ENCODE measurements around the gene ASXL3.

The ASXL3 gene

GRCh38 chr18:33712719-33713118 lies 134.7 kb downstream of the ASXL3 start:
- TF ChIP-seq SUZ12 (IDR thresholded peaks at IDR 0.05; ENCODE audit: extremely low read depth, insufficient read depth, insufficient read length) (no peak), YY1 (IDR thresholded peaks at IDR 0.05; ENCODE audit: insufficient read depth, insufficient read length) (no peak), ZNF274 (IDR thresholded peaks at IDR 0.05; ENCODE audit: low read depth, low read length) (no peak)

DNA sequence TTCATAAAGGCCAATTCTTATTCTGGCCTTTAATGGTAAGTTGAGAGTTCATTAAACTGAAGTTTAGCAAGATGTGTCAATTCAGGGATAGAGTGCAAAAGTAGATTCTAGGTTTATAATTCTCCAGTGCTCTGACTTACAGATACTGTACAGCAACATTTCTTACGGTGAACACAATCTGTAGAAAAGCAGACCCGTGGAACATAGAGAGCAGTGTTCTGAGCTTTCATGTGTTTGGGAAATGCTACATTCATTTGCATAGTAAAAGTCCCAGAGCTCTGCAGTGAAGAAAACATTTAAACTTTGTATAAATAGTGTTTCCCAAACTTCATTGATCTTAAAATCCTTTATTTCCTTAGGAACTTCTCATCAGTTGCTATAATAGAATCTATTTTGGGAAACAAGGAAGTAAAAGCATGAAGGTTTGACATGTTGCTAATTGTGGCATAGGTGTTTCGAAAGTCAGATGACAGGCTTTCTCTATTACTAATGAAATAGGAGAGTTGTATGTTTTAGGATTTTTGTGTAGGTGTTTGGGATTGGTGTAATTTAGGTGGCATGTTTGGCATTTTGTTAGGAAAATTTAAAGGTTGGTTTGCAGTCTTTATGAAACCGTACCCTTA lies 138.2 kb downstream of the ASXL3 start:
- no peak overlapping the region for H3K4me3 ChIP-seq (ENCODE audit: insufficient read length, low read depth)
- H3K36me3 ChIP-seq (ENCODE audit: insufficient read depth, insufficient read length, low read length) = no peaks in the 10 kb centered on the region
- H3K9ac ChIP-seq (ENCODE audit: insufficient read length, low read depth) = no peak overlapping the region
- no peaks in the 10 kb centered on the region for H3K27me3 ChIP-seq (ENCODE audit: insufficient read depth, insufficient read length)
- H3K9me3 ChIP-seq (ENCODE audit: insufficient read depth, low read length) = no peaks in the 10 kb centered on the region
- DNase-seq (ENCODE audit: low read depth, low spot score) = no peak
- TF ChIP-seq SUZ12 (IDR thresholded peaks at IDR 0.05; ENCODE audit: extremely low read depth, insufficient read depth, insufficient read length) (no peak), YY1 (IDR thresholded peaks at IDR 0.05; ENCODE audit: insufficient read depth, insufficient read length) (no peak), ZNF274 (IDR thresholded peaks at IDR 0.05; ENCODE audit: low read depth, low read length) (no peak)
- H3K4me1 ChIP-seq (ENCODE audit: insufficient read depth, insufficient read length) = no peaks in the 10 kb centered on the region

More at GRCh38 chr18:33712719-33713118, 134.7 kb downstream of the ASXL3 start:
- Histone ChIP-seq H3K9ac (ENCODE audit: insufficient read length, low read depth) (no peak overlapping the region), H3K9me3 (ENCODE audit: insufficient read depth, low read length) (no peaks in the 10 kb centered on the region), H3K4me3 (ENCODE audit: insufficient read length, low read depth) (no peak overlapping the region), H3K4me1 (ENCODE audit: insufficient read depth, insufficient read length) (no peaks in the 10 kb centered on the region), H3K36me3 (ENCODE audit: insufficient read depth, insufficient read length, low read length) (no peaks in the 10 kb centered on the region), H3K27me3 (ENCODE audit: insufficient read depth, insufficient read length) (no peaks in the 10 kb centered on the region)
- no peak for DNase-seq (ENCODE audit: low read depth, low spot score)

DNA sequence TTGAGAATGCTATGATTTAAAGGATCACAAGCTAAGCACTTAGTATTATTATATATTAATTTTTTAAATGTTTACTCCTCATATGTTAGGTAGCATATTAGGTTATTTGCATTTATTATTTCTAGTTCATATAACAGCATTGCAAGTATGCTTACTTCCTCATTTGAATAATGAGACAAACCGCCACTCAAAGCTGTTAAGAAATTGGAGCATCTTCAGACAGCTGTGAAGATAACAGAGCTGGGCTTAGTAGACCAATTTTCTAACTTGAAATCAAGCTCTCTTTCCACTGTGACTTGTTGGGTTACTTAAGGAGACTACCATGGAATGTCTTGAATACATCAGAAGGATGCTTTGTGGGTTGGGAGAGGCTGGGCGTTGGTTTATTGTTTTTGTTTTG lies 139.3 kb downstream of the ASXL3 start:
- DNase-seq (ENCODE audit: low read depth, low spot score) = no peak
- no peaks in the 10 kb centered on the region for H3K4me1 ChIP-seq (ENCODE audit: insufficient read depth, insufficient read length)
- no peak overlapping the region for H3K9ac ChIP-seq (ENCODE audit: insufficient read length, low read depth)
- no peaks in the 10 kb centered on the region for H3K27me3 ChIP-seq (ENCODE audit: insufficient read depth, insufficient read length)
- no peaks in the 10 kb centered on the region for H3K36me3 ChIP-seq (ENCODE audit: insufficient read depth, insufficient read length, low read length)
- no peak for TF ChIP-seq ZNF274 (IDR thresholded peaks at IDR 0.05; ENCODE audit: low read depth, low read length)
- TF ChIP-seq YY1 (IDR thresholded peaks at IDR 0.05; ENCODE audit: insufficient read depth, insufficient read length) = no peak
- TF ChIP-seq SUZ12 (IDR thresholded peaks at IDR 0.05; ENCODE audit: extremely low read depth, insufficient read depth, insufficient read length) = no peak
- no peak overlapping the region for H3K4me3 ChIP-seq (ENCODE audit: insufficient read length, low read depth)
- no peaks in the 10 kb centered on the region for H3K9me3 ChIP-seq (ENCODE audit: insufficient read depth, low read length)

DNA sequence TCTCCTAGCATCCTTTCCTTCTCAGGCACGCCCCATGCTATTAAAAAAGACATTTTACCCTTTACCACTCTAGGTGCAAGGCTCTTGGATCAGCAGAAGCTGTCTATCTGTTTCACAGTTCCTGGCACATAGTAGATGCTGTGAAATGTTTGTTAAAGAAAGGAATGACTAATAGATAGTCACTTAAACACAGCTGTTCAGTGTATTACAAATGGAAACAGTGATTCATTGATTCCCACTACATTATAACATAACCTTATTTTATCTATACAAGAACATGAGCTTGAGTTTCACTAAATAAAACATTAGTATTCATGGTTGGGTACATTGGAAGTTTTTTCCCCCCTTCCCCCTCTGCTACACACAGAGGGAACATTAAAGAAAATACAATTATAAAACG lies 142.1 kb downstream of the ASXL3 start:
- no peaks in the 10 kb centered on the region for H3K36me3 ChIP-seq (ENCODE audit: insufficient read depth, insufficient read length, low read length)
- H3K4me3 ChIP-seq (ENCODE audit: insufficient read length, low read depth) = no peak overlapping the region
- TF ChIP-seq SUZ12 (IDR thresholded peaks at IDR 0.05; ENCODE audit: extremely low read depth, insufficient read depth, insufficient read length) (no peak), ZNF274 (IDR thresholded peaks at IDR 0.05; ENCODE audit: low read depth, low read length) (no peak), YY1 (IDR thresholded peaks at IDR 0.05; ENCODE audit: insufficient read depth, insufficient read length) (no peak)
- no peaks in the 10 kb centered on the region for H3K9me3 ChIP-seq (ENCODE audit: insufficient read depth, low read length)
- H3K4me1 ChIP-seq (ENCODE audit: insufficient read depth, insufficient read length) = no peaks in the 10 kb centered on the region
- no peak overlapping the region for H3K9ac ChIP-seq (ENCODE audit: insufficient read length, low read depth)
- H3K27me3 ChIP-seq (ENCODE audit: insufficient read depth, insufficient read length) = no peaks in the 10 kb centered on the region
- DNase-seq (ENCODE audit: low read depth, low spot score) = no peak

GRCh38 chr18:33729556-33729955 lies 151.5 kb downstream of the ASXL3 start:
- Histone ChIP-seq H3K9me3 (ENCODE audit: insufficient read depth, low read length) (no peaks in the 10 kb centered on the region), H3K9ac (ENCODE audit: insufficient read length, low read depth) (no peak overlapping the region), H3K27me3 (ENCODE audit: insufficient read depth, insufficient read length) (no peaks in the 10 kb centered on the region), H3K4me1 (ENCODE audit: insufficient read depth, insufficient read length) (no peaks in the 10 kb centered on the region), H3K4me3 (ENCODE audit: insufficient read length, low read depth) (no peak overlapping the region), H3K36me3 (ENCODE audit: insufficient read depth, insufficient read length, low read length) (no peaks in the 10 kb centered on the region)
- no peak for TF ChIP-seq ZNF274 (IDR thresholded peaks at IDR 0.05; ENCODE audit: low read depth, low read length)
- no peak for TF ChIP-seq YY1 (IDR thresholded peaks at IDR 0.05; ENCODE audit: insufficient read depth, insufficient read length)
- no peak for DNase-seq (ENCODE audit: low read depth, low spot score)

GRCh38 chr18:33733376-33733775 lies 155.4 kb downstream of the ASXL3 start:
- H3K9ac ChIP-seq (ENCODE audit: insufficient read length, low read depth) = no peak overlapping the region
- TF ChIP-seq ZNF274 (IDR thresholded peaks at IDR 0.05; ENCODE audit: low read depth, low read length) (no peak), YY1 (IDR thresholded peaks at IDR 0.05; ENCODE audit: insufficient read depth, insufficient read length) (no peak), SUZ12 (IDR thresholded peaks at IDR 0.05; ENCODE audit: extremely low read depth, insufficient read depth, insufficient read length) (no peak)
- no peaks in the 10 kb centered on the region for H3K36me3 ChIP-seq (ENCODE audit: insufficient read depth, insufficient read length, low read length)
- H3K27me3 ChIP-seq (ENCODE audit: insufficient read depth, insufficient read length) = no peaks in the 10 kb centered on the region
- H3K9me3 ChIP-seq (ENCODE audit: insufficient read depth, low read length) = no peaks in the 10 kb centered on the region
- H3K4me3 ChIP-seq (ENCODE audit: insufficient read length, low read depth) = no peak overlapping the region
- DNase-seq (ENCODE audit: low read depth, low spot score) = no peak
- H3K4me1 ChIP-seq (ENCODE audit: insufficient read depth, insufficient read length) = no peaks in the 10 kb centered on the region

DNA sequence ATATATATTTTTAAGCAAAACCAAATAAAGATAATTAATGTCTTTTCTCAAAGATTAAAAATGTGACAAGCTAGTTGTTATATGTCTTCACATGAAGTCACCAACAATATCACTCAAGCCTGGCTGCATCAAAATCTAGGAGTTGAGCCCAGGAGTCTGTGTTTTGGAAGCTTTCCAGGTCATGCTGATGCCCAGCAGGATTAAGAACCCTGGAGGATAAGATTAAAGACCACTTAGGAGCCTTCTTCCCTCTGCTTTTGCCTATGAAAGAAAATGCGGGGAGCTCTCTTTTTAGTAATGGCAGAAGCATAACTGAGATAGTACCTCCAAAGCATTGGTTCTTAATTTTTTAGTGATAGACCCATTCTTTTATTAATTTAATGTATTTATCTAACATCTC lies 157.4 kb downstream of the ASXL3 start:
- no peak overlapping the region for H3K9ac ChIP-seq (ENCODE audit: insufficient read length, low read depth)
- no peaks in the 10 kb centered on the region for H3K27me3 ChIP-seq (ENCODE audit: insufficient read depth, insufficient read length)
- H3K4me1 ChIP-seq (ENCODE audit: insufficient read depth, insufficient read length) = no peaks in the 10 kb centered on the region
- H3K36me3 ChIP-seq (ENCODE audit: insufficient read depth, insufficient read length, low read length) = no peaks in the 10 kb centered on the region
- no peaks in the 10 kb centered on the region for H3K9me3 ChIP-seq (ENCODE audit: insufficient read depth, low read length)
- no peak overlapping the region for H3K4me3 ChIP-seq (ENCODE audit: insufficient read length, low read depth)
- no peak for TF ChIP-seq SUZ12 (IDR thresholded peaks at IDR 0.05; ENCODE audit: extremely low read depth, insufficient read depth, insufficient read length)
- no peak for TF ChIP-seq YY1 (IDR thresholded peaks at IDR 0.05; ENCODE audit: insufficient read depth, insufficient read length)
- no peak for TF ChIP-seq ZNF274 (IDR thresholded peaks at IDR 0.05; ENCODE audit: low read depth, low read length)
- no peak for DNase-seq (ENCODE audit: low read depth, low spot score)

All from NT2/D1 (cell line).